IMR-90 (cell line): Measurements from ENCODE around the gene ACVR2B. TPM values are rescaled to one million over a fixed set of nuclear protein-coding genes. Genes with fewer than 3 reads are reported as not detected.

ENCODE experiments used
- ATAC-seq: fragments of 200-7000 bp; cut with Tn5 transposase; 2 replicates; pipeline ENCODE4 v1.9.1; 2020; ENCODE audit warnings: low read depth, mild to moderate bottlenecking, moderate library complexity
- BruUV-seq: library from RNA; stranded (reverse); fragments of 400-500 nt; replicated peaks from 2 replicates; lab custom pipeline; 2021; lab: Mats Ljungman, UMichigan
- CTCF ChIA-PET: fragments of 300-600 bp; formaldehyde crosslinking; extraction: SDS; loops from one replicate; lab custom pipeline; 2021; ENCODE audit warnings: antibody characterized with exemption; lab: Yijun Ruan, JAX
- POLR2A ChIA-PET: fragments of 300-600 bp; sonication (Branson Sonifier 250); formaldehyde crosslinking; loops from one replicate; lab custom pipeline; 2022; ENCODE audit warnings: antibody characterized with exemption; ENCODE audit not compliant: unreplicated experiment; lab: Charles Lee
- DNase-seq: peaks from one replicate; pipeline ENCODE4 v3.0.0; 2013
- H2AFZ ChIP-seq: replicated peaks from 2 replicates; pipeline ENCODE3; 2013; ENCODE audit warnings: low read length, mild to moderate bottlenecking; ENCODE audit not compliant: poor library complexity
- H2AK5ac ChIP-seq: 2 replicates; pipeline ENCODE4 v1.6.1; 2013; ENCODE audit warnings: low read depth, low read length, inconsistent platforms
- H2AK9ac ChIP-seq: replicated peaks from 2 replicates; pipeline ENCODE3; 2013; ENCODE audit warnings: mild to moderate bottlenecking, low read depth, low read length, moderate library complexity; ENCODE audit not compliant: poor library complexity
- H2BK120ac ChIP-seq: 2 replicates; pipeline ENCODE4 v1.6.1; 2013; ENCODE audit warnings: low read depth, low read length, inconsistent platforms
- H2BK15ac ChIP-seq: 3 replicates; pipeline ENCODE4 v1.6.1; 2013; ENCODE audit warnings: low read depth, low read length, inconsistent platforms
- H2BK20ac ChIP-seq: 2 replicates; pipeline ENCODE4 v1.6.1; 2013; ENCODE audit warnings: low read depth, mild to moderate bottlenecking, inconsistent platforms, low read length, moderate library complexity
- H2BK5ac ChIP-seq: 2 replicates; pipeline ENCODE4 v1.6.1; 2013; ENCODE audit warnings: mild to moderate bottlenecking, low read depth, low read length, inconsistent platforms; ENCODE audit not compliant: poor library complexity, severe bottlenecking
- H3K14ac ChIP-seq: replicated peaks from 2 replicates; pipeline ENCODE4 v1.6.1; 2013; ENCODE audit warnings: low read depth, low read length, inconsistent platforms
- H3K18ac ChIP-seq: 2 replicates; pipeline ENCODE4 v1.6.1; 2013; ENCODE audit warnings: low read depth, low read length, control low read depth
- H3K23ac ChIP-seq: 2 replicates; pipeline ENCODE4 v1.6.1; 2013; ENCODE audit warnings: low read depth, low read length, inconsistent platforms
- H3K27ac ChIP-seq: 2 replicates; pipeline ENCODE4 v1.5.1; 2013; ENCODE audit warnings: mild to moderate bottlenecking, control low read depth, low read length; ENCODE audit not compliant: insufficient read depth
- H3K27me3 ChIP-seq: 2 replicates; pipeline ENCODE4 v1.6.1; 2013; ENCODE audit warnings: low read length; ENCODE audit not compliant: control insufficient read depth, insufficient read depth
- H3K36me3 ChIP-seq: 2 replicates; pipeline ENCODE4 v1.6.1; 2013; ENCODE audit warnings: low read length, mixed read lengths; ENCODE audit not compliant: control insufficient read depth, insufficient read depth
- H3K4ac ChIP-seq: 2 replicates; pipeline ENCODE4 v1.6.1; 2013; ENCODE audit warnings: low read depth, low read length, inconsistent platforms
- H3K4me1 ChIP-seq: 2 replicates; pipeline ENCODE4 v1.6.1; 2013; ENCODE audit warnings: low read length, mixed read lengths; ENCODE audit not compliant: control insufficient read depth, insufficient read depth
- H3K4me2 ChIP-seq: 2 replicates; pipeline ENCODE4 v1.6.1; 2013; ENCODE audit warnings: low read depth, mild to moderate bottlenecking, control low read depth, low read length, moderate library complexity
- H3K4me3 ChIP-seq: 2 replicates; pipeline ENCODE4 v1.5.1; 2013; ENCODE audit warnings: low read depth, mild to moderate bottlenecking, control low read depth, low read length, moderate library complexity; ENCODE audit not compliant: insufficient read depth
- H3K56ac ChIP-seq: 2 replicates; pipeline ENCODE4 v1.6.1; 2013; ENCODE audit warnings: low read length, inconsistent platforms; ENCODE audit not compliant: insufficient read depth; ENCODE audit errors: extremely low read depth
- H3K79me1 ChIP-seq, 2 experiments: 2 replicates each; pipeline ENCODE4 v1.6.1; 2013; ENCODE audit warnings: low read length in 2 of 2, inconsistent platforms in 1 of 2, low read depth in 1 of 2
- H3K9ac ChIP-seq: 2 replicates; pipeline ENCODE4 v1.6.1; 2013; ENCODE audit warnings: low read depth, low read length, control low read depth
- H3K9me1 ChIP-seq: 2 replicates; pipeline ENCODE4 v1.6.1; 2013; ENCODE audit warnings: low read length, inconsistent platforms; ENCODE audit not compliant: insufficient read depth
- H3K9me3 ChIP-seq: 2 replicates; pipeline ENCODE4 v1.6.1; 2013; ENCODE audit warnings: low read length; ENCODE audit not compliant: control insufficient read depth, insufficient read depth
- H4K20me1 ChIP-seq: 2 replicates; pipeline ENCODE4 v1.6.1; 2013; ENCODE audit warnings: low read length, inconsistent platforms; ENCODE audit not compliant: insufficient read depth
- H4K5ac ChIP-seq: 2 replicates; pipeline ENCODE4 v1.6.1; 2013; ENCODE audit warnings: mild to moderate bottlenecking, low read depth, low read length, control low read depth
- H4K8ac ChIP-seq, 2 experiments: 2 replicates each; pipeline ENCODE4 v1.6.1; 2013; ENCODE audit warnings: low read depth in 2 of 2, low read length in 2 of 2, control low read depth in 1 of 2, inconsistent platforms in 1 of 2
- H4K91ac ChIP-seq: 2 replicates; pipeline ENCODE4 v1.6.1; 2013; ENCODE audit warnings: low read depth, low read length, inconsistent platforms; ENCODE audit not compliant: insufficient read depth
- CHD1 ChIP-seq: IDR thresholded peaks from 2 replicates; pipeline ENCODE4 v1.6.1; 2012; ENCODE audit warnings: low read depth, low read length, improper control_type of control experiment
- CTCF ChIP-seq: conservative IDR thresholded peaks from 2 replicates; pipeline ENCODE4 v1.5.1; 2012; ENCODE audit warnings: mild to moderate bottlenecking, low read depth, low read length, improper control_type of control experiment
- MAFK ChIP-seq: IDR thresholded peaks from 2 replicates; pipeline ENCODE4 v1.6.1; 2012; ENCODE audit warnings: low read depth, low read length, improper control_type of control experiment
- MAZ ChIP-seq: IDR thresholded peaks from 2 replicates; pipeline ENCODE4 v1.6.1; 2012; ENCODE audit warnings: low read depth, mild to moderate bottlenecking, low read length, improper control_type of control experiment, moderate library complexity, borderline replicate concordance
- NFE2L2 ChIP-seq: fragments of 150-350 bp; IDR thresholded peaks from 2 replicates; pipeline ENCODE4 v1.6.1; 2016; ENCODE audit warnings: low read depth, mild to moderate bottlenecking, low read length
- USF2 ChIP-seq: fragments of 150-350 bp; IDR thresholded peaks from 2 replicates; pipeline ENCODE4 v1.6.1; 2017; ENCODE audit warnings: mild to moderate bottlenecking, antibody characterized with exemption, low read length, low read depth
- WGBS, 2 experiments: methylation state at CpG; one replicate each; pipeline versions ENCODE4 v1.1.5 to v1.1.7; 2013; ENCODE audit warnings: missing lambda C conversion rate in 2 of 2; ENCODE audit not compliant: insufficient read length in 1 of 2; ENCODE audit errors: extremely low coverage in 2 of 2; 5-methylcytosine and 5-hydroxymethylcytosine counted together
- dilution Hi-C: fragments of 300-500 bp; cut with HindIII; formaldehyde crosslinking; loops from one replicate; pipeline ENCODE4 v1.14.3; 2018; ENCODE audit warnings: low sequenced_read_pairs; ENCODE audit not compliant: unreplicated experiment
- in situ Hi-C: fragments of 300-500 bp; cut with MboI; formaldehyde crosslinking; loops from 3 replicates; pipeline ENCODE4 v1.14.3; 2019; ENCODE audit warnings: low sequenced_read_pairs, inconsistent platforms, mixed read lengths
- intact Hi-C: fragments of 100-400 bp; cut with micrococcal nuclease; formaldehyde crosslinking; loops from 2 replicates; pipeline ENCODE4 v1.10.0; 2022
- polyA plus RNA-seq, 3 experiments: library from polyadenylated mRNA; depleted of rRNA; stranded (reverse); fragments of >200 nt; gene quantifications; 2 replicates each; pipeline ENCODE4 v1.2.3, GENCODE V29; 2012; ENCODE audit warnings: low replicate concordance in 1 of 3
- total RNA-seq: library from RNA; depleted of rRNA; stranded (reverse); fragments of >200 nt; gene quantifications from 2 replicates; pipeline ENCODE4 v1.2.3, GENCODE V29; 2012

ACVR2B gene
- total and polyA plus RNA-seq, 2 of the 4 experiments (the other 2 are of a cell fraction): 0.60 to 1.3 TPM

GRCh38 chr3:38480930-38481329 is 27.2 kb downstream of the ACVR2B start:
- no peak overlapping the region for H2AFZ ChIP-seq
- H3K27me3 ChIP-seq: no peaks in the 10 kb centered on the region
- H3K79me1 ChIP-seq: no peaks in the 10 kb centered on the region
- H2BK15ac ChIP-seq: no peak overlapping the region
- no peak overlapping the region for H2AK9ac ChIP-seq
- H3K9me1 ChIP-seq: no peaks in the 10 kb centered on the region
- H3K23ac ChIP-seq: no peak overlapping the region
- H3K14ac ChIP-seq: no peak overlapping the region
- H3K4me1 ChIP-seq: no peaks in the 10 kb centered on the region
- no peaks in the 10 kb centered on the region for H3K9me3 ChIP-seq
- H4K91ac ChIP-seq: no peak overlapping the region
- ATAC-seq: no peak
- POLR2A ChIA-PET: no interaction called here
- dilution Hi-C loops: loop anchor here (25.0 kb wide), 1 partner anchor 119 kb away; no protein-coding TSS in a partner anchor
- in situ Hi-C loops: loop anchor here (5.0 to 10.0 kb wide), 2 partner anchors 134 to 346 kb away; partner anchors contain the start of genes ACAA1, MYD88 and XYLB
- no peak overlapping the region for H3K18ac ChIP-seq
- no TSS peak for BruUV-seq
- H3K27ac ChIP-seq: no peak overlapping the region
- H4K8ac ChIP-seq: no peak overlapping the region
- intact Hi-C loops: loop anchor here (1.0 kb wide), 3 partner anchors 135 to 477 kb away; partner anchors contain the start of gene XYLB
- no peak overlapping the region for H2BK5ac ChIP-seq
- peaks cover 5% of the 10 kb centered on the region for H4K20me1 ChIP-seq
- H3K36me3 ChIP-seq: peaks cover 22% of the 10 kb centered on the region
- H3K9ac ChIP-seq: no peak overlapping the region
- TF ChIP-seq USF2 (no peak), CHD1 (no peak), NFE2L2 (no peak), CTCF (no peak), MAZ (no peak), MAFK (no peak)
- no peak overlapping the region for H2AK5ac ChIP-seq
- H2BK20ac ChIP-seq: no peak overlapping the region
- H3K56ac ChIP-seq: no peak overlapping the region
- no peak for DNase-seq
- CTCF ChIA-PET: interaction anchor here (1.1 to 2.6 kb wide), 2 partner anchors 15 to 135 kb away, joined by 3 to 20 read pairs; partner anchors contain the start of gene XYLB
- no peak overlapping the region for H3K4me3 ChIP-seq
- H3K4me2 ChIP-seq: no peak overlapping the region
- WGBS, 2 experiments: no CpG with 5 or more reads among the region's 2 CpGs
- no peak overlapping the region for H4K5ac ChIP-seq
- no peak overlapping the region for H3K4ac ChIP-seq
- no peak overlapping the region for H2BK120ac ChIP-seq
